Tongue (tissue), 3 donors: ENCODE measurements around the gene CYP3A4. TPM values are rescaled to one million over a fixed set of nuclear protein-coding genes. Genes with fewer than 3 reads are reported as not detected.
"Not testable (repeated sequence)": the region's sequence is repeated elsewhere in the genome, so short reads cannot be mapped to it uniquely, and the experiment has no call there.

Source experiments
- DNase-seq: peaks from one replicate; pipeline ENCODE4 v3.0.0-alpha.2; 2015
- small RNA-seq: library from RNA; depleted of rRNA; stranded (forward); fragments of <200 nt; gene quantifications from one replicate; pipeline ENCODE3, GENCODE V24; 2014; ENCODE audit warnings: low replicate concordance
- total RNA-seq: library from RNA; depleted of rRNA; stranded (reverse); fragments of >200 nt; gene quantifications from one replicate; pipeline ENCODE4 v1.2.3, GENCODE V29; 2014

Gene CYP3A4
- total RNA-seq, 1 donor from 2014 or later: not detected

- not testable (repeated sequence) for DNase-seq
Measured at GRCh38 chr7:99723201-99723600, 60.8 kb downstream of the CYP3A4 start.

GRCh38 chr7:99720800-99721595, 63.0 kb downstream of the CYP3A4 start:
- DNase-seq: peak; percentile 39

GRCh38 chr7:99719996-99720769, 63.8 kb downstream of the CYP3A4 start:
- no peak for DNase-seq

GRCh38 chr7:99713995-99714570, 69.9 kb downstream of the CYP3A4 start:
- DNase-seq: no peak

- DNase-seq: no peak
Measured at GRCh38 chr7:99709838-99710578, 74.0 kb downstream of the CYP3A4 start.

- no peak for DNase-seq
Measured at GRCh38 chr7:99709260-99709659, 74.7 kb downstream of the CYP3A4 start.

GRCh38 chr7:99707096-99707495, 76.9 kb downstream of the CYP3A4 start:
- no peak for DNase-seq

Small RNAs within 50 kb of the gene (small RNA-seq; reads per million reads assigned to genes)
- not detected for gene CYP3A137P

Other genes with a start within 250 kb of the CYP3A4 start
- 7.3 TPM for gene FAM200A, start 232.1 kb downstream of the CYP3A4 start, total RNA-seq
- 106 TPM for gene ZNF655, start 225.5 kb downstream of the CYP3A4 start, total RNA-seq
- gene TMEM225B, start 185.9 kb downstream of the CYP3A4 start, total RNA-seq: not detected
- 14.3 TPM for gene ZSCAN25, start 167.2 kb downstream of the CYP3A4 start, total RNA-seq
- gene CYP3A5, start 104.2 kb downstream of the CYP3A4 start, total RNA-seq: 38.5 TPM
- gene CYP3A7, start 49.0 kb downstream of the CYP3A4 start, total RNA-seq: 0.21 TPM
- gene CYP3A43, start 43.8 kb upstream of the CYP3A4 start, total RNA-seq: not detected
- not detected for gene OR2AE1, start 92.8 kb upstream of the CYP3A4 start, total RNA-seq
- gene TRIM4, start 135.3 kb upstream of the CYP3A4 start, total RNA-seq: 22.8 TPM
- not detected for gene GJC3, start 145.4 kb upstream of the CYP3A4 start, total RNA-seq
- 51.0 TPM for gene AZGP1, start 191.8 kb upstream of the CYP3A4 start, total RNA-seq
- 51.4 TPM for gene ZKSCAN1, start 231.4 kb upstream of the CYP3A4 start, total RNA-seq